ENCODE measurements around the gene CLCN7. TPM values are rescaled to one million over a fixed set of nuclear protein-coding genes. Genes with fewer than 3 reads are reported as not detected.

The CLCN7 gene
- total RNA-seq, 4 donors from 2014 or later: 50.3 to 144 (median 89.9) TPM

DNA sequence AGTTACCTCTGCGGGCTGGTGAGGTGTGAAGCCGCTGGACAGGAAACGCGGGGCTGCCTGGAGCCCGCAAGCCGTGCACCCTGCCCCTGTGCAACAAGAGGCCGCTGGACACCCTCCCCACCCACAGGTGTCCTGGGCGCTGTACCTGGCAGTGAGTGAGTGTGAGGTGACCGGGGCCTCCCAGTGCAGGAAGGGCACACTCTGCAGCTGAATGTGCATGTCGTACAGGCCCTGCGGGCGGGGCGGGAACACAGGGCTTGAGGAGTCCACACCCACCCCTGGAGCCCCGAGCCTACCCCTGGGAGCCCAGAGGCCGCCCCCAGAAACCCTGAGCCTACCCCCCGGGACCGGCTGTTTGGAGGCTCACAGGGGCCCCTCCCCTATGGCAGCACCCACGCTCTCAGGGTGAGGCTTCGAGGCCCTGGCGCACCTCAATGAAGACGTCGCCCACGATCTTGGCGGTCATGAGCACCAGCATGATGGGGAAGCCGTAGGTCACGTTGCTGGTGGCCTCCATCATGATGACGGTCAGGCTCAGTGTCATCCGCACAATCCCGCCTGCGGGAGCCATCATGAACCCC lies 26.2 kb downstream of the CLCN7 start:
- Histone ChIP-seq H3K4me1 (no peaks in the 10 kb centered on the region), H3K9me3 (no peaks in the 10 kb centered on the region), H3K36me3 (peaks cover 42 to 60% of the 10 kb centered on the region in 2 donors), H3K4me3 (replicated peaks in 1 of 3) (no peak overlapping the region), H3K27ac (no peak overlapping the region), H3K27me3 (no peaks in the 10 kb centered on the region)
- intact Hi-C loops (cut with DNase I): no loop called here
- no peak for DNase-seq
- TF ChIP-seq POLR2A (IDR thresholded peaks at IDR 0.05): no peak
- TF ChIP-seq, protein P1, sequence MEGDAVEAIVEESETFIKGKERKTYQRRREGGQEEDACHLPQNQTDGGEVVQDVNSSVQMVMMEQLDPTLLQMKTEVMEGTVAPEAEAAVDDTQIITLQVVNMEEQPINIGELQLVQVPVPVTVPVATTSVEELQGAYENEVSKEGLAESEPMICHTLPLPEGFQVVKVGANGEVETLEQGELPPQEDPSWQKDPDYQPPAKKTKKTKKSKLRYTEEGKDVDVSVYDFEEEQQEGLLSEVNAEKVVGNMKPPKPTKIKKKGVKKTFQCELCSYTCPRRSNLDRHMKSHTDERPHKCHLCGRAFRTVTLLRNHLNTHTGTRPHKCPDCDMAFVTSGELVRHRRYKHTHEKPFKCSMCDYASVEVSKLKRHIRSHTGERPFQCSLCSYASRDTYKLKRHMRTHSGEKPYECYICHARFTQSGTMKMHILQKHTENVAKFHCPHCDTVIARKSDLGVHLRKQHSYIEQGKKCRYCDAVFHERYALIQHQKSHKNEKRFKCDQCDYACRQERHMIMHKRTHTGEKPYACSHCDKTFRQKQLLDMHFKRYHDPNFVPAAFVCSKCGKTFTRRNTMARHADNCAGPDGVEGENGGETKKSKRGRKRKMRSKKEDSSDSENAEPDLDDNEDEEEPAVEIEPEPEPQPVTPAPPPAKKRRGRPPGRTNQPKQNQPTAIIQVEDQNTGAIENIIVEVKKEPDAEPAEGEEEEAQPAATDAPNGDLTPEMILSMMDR (IDR thresholded peaks at IDR 0.05): no peak
- 93% methylated on average over 3 to 20 of the region's 30 CpGs for WGBS, 2 donors

DNA sequence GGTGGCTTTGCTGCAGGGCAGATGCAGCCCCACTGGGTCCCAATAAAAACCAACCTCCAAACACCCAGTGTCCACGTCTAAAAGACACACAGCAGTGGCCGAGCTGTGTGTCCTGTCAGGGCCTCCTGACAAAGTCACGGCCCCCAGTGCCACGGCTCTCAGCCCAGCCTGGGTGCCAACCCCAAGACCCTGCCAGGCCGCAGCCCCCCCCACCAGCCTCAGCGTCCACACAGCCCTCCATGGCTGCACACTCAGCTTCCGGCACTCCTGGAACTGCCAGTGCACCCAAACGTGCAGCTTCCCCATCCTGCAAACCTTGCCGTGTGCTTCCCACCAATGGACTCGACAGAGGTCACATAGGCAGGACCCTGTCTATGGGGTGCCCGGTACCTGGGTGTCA lies 26.9 kb downstream of the CLCN7 start:
- TF ChIP-seq, protein P1 (IDR thresholded peaks at IDR 0.05): no peak
- no peak for TF ChIP-seq POLR2A (IDR thresholded peaks at IDR 0.05)
- H3K9me3 ChIP-seq: no peaks in the 10 kb centered on the region
- no peak overlapping the region for H3K27ac ChIP-seq
- no peaks in the 10 kb centered on the region for H3K4me1 ChIP-seq
- no peak for DNase-seq
- intact Hi-C loops (cut with DNase I): no loop called here
- no peak overlapping the region for H3K4me3 ChIP-seq (replicated peaks in 1 of 3)
- H3K36me3 ChIP-seq: peaks cover 37 to 54% of the 10 kb centered on the region in 2 donors
- 91 to 94% methylated on average over 10 to 11 of the region's 11 CpGs for WGBS, 2 donors
- H3K27me3 ChIP-seq: no peaks in the 10 kb centered on the region

DNA sequence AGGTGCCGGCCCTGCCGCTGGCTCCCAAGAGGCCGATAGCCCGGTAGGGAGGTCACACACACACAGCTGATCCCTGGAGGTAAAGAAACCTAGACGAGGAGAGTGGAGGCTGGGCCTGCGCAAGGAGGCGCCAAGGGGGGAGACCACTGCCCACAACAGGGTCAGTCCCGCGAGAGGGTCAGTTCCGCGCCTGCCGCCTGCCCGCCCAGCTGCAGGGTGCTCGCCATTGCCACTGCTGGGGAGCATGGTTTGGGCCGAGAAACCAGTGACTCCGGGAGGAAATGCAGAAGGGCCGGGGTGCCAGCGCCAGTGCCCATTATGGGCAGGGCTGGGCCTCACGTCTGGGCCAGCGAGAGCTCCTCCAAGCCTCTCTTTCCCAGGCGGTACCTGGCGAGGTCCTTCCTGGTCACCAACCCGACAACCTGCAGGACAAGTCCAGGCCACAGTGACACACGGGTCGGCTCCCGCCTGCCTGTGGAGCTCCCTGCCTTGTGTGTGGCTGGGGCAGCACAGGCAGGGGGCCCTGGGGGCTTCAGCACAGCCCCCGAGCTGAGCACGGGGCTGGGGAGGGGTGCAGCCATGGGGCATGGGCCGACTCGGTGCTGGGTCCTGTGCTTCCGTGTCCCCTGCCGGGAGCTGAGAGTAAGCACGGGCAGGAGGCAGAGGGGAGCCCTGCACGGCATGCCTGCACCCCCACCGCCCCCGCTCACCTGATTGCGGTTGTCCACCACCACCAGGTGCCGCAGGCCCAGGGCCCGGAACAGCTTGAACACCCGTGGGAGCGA lies 28.3 kb downstream of the CLCN7 start:
- Histone ChIP-seq H3K36me3 (peaks cover 33 to 42% of the 10 kb centered on the region in 2 donors), H3K4me1 (no peaks in the 10 kb centered on the region), H3K27ac (no peak overlapping the region), H3K27me3 (no peaks in the 10 kb centered on the region), H3K4me3 (replicated peaks in 1 of 3) (no peak overlapping the region), H3K9me3 (no peaks in the 10 kb centered on the region)
- 95% methylated on average over 18 to 24 of the region's 41 CpGs for WGBS, 2 donors
- TF ChIP-seq, protein P1 (IDR thresholded peaks at IDR 0.05): no peak
- TF ChIP-seq POLR2A (IDR thresholded peaks at IDR 0.05): no peak
- no peak for DNase-seq
- intact Hi-C loops (cut with DNase I): no loop called here

DNA sequence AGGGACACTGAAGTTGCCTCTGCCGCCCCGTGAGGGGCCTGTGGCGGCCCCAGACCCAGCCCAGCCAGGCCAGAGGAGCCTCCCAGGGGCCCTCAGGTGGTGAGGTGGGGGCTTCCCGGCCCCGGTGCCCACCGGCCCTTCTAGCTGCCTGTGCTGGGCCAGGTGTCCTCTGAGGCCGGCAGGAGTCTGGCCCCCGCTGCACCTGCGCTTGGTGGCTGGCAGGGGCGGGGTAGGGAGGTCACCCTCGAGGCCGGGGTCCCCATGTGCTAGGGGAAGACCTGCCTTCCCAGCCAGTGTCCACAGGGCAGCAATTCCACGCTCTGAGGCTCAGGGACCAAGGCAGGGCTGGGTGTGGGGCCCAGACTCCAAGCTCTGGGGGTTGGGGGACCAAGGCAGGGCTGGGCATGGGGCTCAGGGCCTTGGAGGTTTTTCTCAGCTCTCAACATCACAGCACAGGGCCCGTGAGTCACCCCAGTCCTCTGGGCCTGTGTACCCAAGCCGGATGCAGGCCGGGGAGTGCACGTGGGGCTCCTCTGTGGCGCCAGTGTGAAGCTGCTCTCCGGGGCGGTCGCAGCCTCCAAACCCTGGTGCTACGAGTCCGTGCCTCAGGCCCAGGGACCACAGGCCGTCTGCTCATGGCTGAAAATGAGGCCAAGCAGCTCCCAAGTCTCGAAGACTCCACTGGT lies 29.2 kb downstream of the CLCN7 start:
- no peak for DNase-seq
- intact Hi-C loops (cut with DNase I): no loop called here
- H3K4me3 ChIP-seq (replicated peaks in 1 of 3): no peak overlapping the region
- H3K4me1 ChIP-seq: no peaks in the 10 kb centered on the region
- no peak for TF ChIP-seq POLR2A (IDR thresholded peaks at IDR 0.05)
- TF ChIP-seq, protein P1 (IDR thresholded peaks at IDR 0.05): no peak
- 100% methylated on average over 1 of the region's 25 CpGs; no CpG with 5 or more reads in 1 of the 2 donors for WGBS, 2 donors
- no peaks in the 10 kb centered on the region for H3K27me3 ChIP-seq
- H3K9me3 ChIP-seq: no peaks in the 10 kb centered on the region
- H3K27ac ChIP-seq: no peak overlapping the region
- peaks cover 30 to 33% of the 10 kb centered on the region in 2 donors for H3K36me3 ChIP-seq

Data from thyroid gland (tissue), 4 donors.